Panc1 (cell line): ENCODE measurements around the gene PPP1R16B. TPM values are rescaled to one million over a fixed set of nuclear protein-coding genes. Genes with fewer than 3 reads are reported as not detected.

Experiments
- ATAC-seq: fragments of 200-7000 bp; cut with Tn5 transposase; 2 replicates; pipeline ENCODE4 v1.9.1; 2020; ENCODE audit warnings: mild to moderate bottlenecking, moderate library complexity
- BruUV-seq: library from RNA; stranded (reverse); fragments of 400-500 nt; replicated peaks from 2 replicates; lab custom pipeline; 2021; lab: Mats Ljungman, UMichigan
- CTCF ChIA-PET: fragments of 300-600 bp; sonication (Branson Sonifier 250); formaldehyde crosslinking; loops from one replicate; lab custom pipeline; 2022; ENCODE audit warnings: antibody characterized with exemption; lab: Charles Lee
- POLR2A ChIA-PET: fragments of 300-600 bp; sonication (Branson Sonifier 250); formaldehyde crosslinking; loops from one replicate; lab custom pipeline; 2022; ENCODE audit warnings: antibody characterized with exemption; lab: Charles Lee
- DNase-seq: peaks from one replicate; pipeline ENCODE4 v3.0.0-alpha.2; 2010; ENCODE audit warnings: low read depth, low spot score
- H3K27ac ChIP-seq: 2 replicates; pipeline ENCODE4 v1.5.1; 2011; ENCODE audit warnings: mild to moderate bottlenecking, low read length, inconsistent platforms
- H3K27me3 ChIP-seq: fragments of 200-500 bp; sonication (Bioruptor generic); 2 replicates; pipeline ENCODE4 v1.6.0; 2014; ENCODE audit warnings: low read length, inconsistent platforms; ENCODE audit not compliant: control insufficient read depth, insufficient read depth
- H3K36me3 ChIP-seq: fragments of 200-500 bp; sonication (Bioruptor generic); 2 replicates; pipeline ENCODE4 v1.5.1; 2014; ENCODE audit warnings: inconsistent platforms, mild to moderate bottlenecking, low read length, moderate library complexity; ENCODE audit not compliant: control insufficient read depth, insufficient read depth
- H3K4me1 ChIP-seq: 2 replicates; pipeline ENCODE4 v1.5.1; 2011; ENCODE audit warnings: inconsistent platforms, mild to moderate bottlenecking, low read length, moderate library complexity; ENCODE audit not compliant: control insufficient read depth, insufficient read depth
- H3K4me3 ChIP-seq, 2 experiments: 2 replicates each; pipeline ENCODE4 v1.5.1; 2011 to 2012; ENCODE audit warnings: low read depth in 2 of 2, low read length in 2 of 2, mild to moderate bottlenecking in 2 of 2, inconsistent platforms in 1 of 2, moderate library complexity in 1 of 2
- H3K9me3 ChIP-seq: fragments of 200-500 bp; sonication (Bioruptor generic); 2 replicates; pipeline ENCODE4 v1.5.1; 2014; ENCODE audit warnings: low read depth, mild to moderate bottlenecking, inconsistent platforms, low read length, moderate library complexity; ENCODE audit not compliant: control insufficient read depth, insufficient read depth
- POLR2AphosphoS5 ChIP-seq: IDR thresholded peaks from 2 replicates; pipeline ENCODE4 v1.6.1; 2012; ENCODE audit warnings: mild to moderate bottlenecking, low read depth, low read length, moderate library complexity
- SIN3A ChIP-seq: IDR thresholded peaks from 2 replicates; pipeline ENCODE4 v1.6.1; 2012; ENCODE audit warnings: low read depth, mild to moderate bottlenecking, low read length, moderate library complexity, borderline replicate concordance; ENCODE audit not compliant: insufficient read depth
- TCF7L2 ChIP-seq: IDR thresholded peaks from 2 replicates; pipeline ENCODE4 v1.6.1; 2011; ENCODE audit warnings: mild to moderate bottlenecking, low read depth, low read length, inconsistent platforms
- in situ Hi-C: cut with HindIII; loops from 2 replicates; pipeline ENCODE4 v1.10.0; 2016; ENCODE audit warnings: low sequenced_read_pairs, low pct_unique_long_range_greater_than_20kb
- intact Hi-C: fragments of 100-400 bp; cut with micrococcal nuclease; formaldehyde crosslinking; loops from one replicate; pipeline ENCODE4 v1.10.0; 2022; ENCODE audit not compliant: unreplicated experiment
- total RNA-seq: library from RNA; stranded (reverse); gene quantifications from one replicate; pipeline ENCODE4 v1.2.1, GENCODE V29; 2021; ENCODE audit not compliant: unreplicated experiment
- TF ChIP-seq, protein P1 (sequence below), 2 experiments: IDR thresholded peaks; 2 replicates each; pipeline ENCODE4 v1.6.1; 2011 to 2012; ENCODE audit warnings: low read depth in 2 of 2, control low read depth in 1 of 2, low read length in 1 of 2, mild to moderate bottlenecking in 1 of 2, moderate library complexity in 1 of 2; ENCODE audit not compliant: insufficient read depth in 1 of 2
- TF ChIP-seq, protein P2 (sequence below): fragments of 450-650 bp; IDR thresholded peaks from 2 replicates; pipeline ENCODE4 v1.5.1; 2017; ENCODE audit warnings: mild to moderate bottlenecking

Gene PPP1R16B
- total RNA-seq, 1 experiment from 2014 or later: 0.92 TPM

- no peak for DNase-seq
- ATAC-seq: no peak
- H3K36me3 ChIP-seq: no peaks in the 10 kb centered on the region
- no TSS peak for BruUV-seq
- H3K27me3 ChIP-seq: peaks cover 13% of the 10 kb centered on the region
- TF ChIP-seq, protein P1, sequence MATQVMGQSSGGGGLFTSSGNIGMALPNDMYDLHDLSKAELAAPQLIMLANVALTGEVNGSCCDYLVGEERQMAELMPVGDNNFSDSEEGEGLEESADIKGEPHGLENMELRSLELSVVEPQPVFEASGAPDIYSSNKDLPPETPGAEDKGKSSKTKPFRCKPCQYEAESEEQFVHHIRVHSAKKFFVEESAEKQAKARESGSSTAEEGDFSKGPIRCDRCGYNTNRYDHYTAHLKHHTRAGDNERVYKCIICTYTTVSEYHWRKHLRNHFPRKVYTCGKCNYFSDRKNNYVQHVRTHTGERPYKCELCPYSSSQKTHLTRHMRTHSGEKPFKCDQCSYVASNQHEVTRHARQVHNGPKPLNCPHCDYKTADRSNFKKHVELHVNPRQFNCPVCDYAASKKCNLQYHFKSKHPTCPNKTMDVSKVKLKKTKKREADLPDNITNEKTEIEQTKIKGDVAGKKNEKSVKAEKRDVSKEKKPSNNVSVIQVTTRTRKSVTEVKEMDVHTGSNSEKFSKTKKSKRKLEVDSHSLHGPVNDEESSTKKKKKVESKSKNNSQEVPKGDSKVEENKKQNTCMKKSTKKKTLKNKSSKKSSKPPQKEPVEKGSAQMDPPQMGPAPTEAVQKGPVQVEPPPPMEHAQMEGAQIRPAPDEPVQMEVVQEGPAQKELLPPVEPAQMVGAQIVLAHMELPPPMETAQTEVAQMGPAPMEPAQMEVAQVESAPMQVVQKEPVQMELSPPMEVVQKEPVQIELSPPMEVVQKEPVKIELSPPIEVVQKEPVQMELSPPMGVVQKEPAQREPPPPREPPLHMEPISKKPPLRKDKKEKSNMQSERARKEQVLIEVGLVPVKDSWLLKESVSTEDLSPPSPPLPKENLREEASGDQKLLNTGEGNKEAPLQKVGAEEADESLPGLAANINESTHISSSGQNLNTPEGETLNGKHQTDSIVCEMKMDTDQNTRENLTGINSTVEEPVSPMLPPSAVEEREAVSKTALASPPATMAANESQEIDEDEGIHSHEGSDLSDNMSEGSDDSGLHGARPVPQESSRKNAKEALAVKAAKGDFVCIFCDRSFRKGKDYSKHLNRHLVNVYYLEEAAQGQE (IDR thresholded peaks at IDR 0.05; ENCODE audit: insufficient read depth in 1 of 2, low read depth in 2 of 2, low read length in 1 of 2): no peak
- TF ChIP-seq TCF7L2: no peak
- TF ChIP-seq, protein P2, sequence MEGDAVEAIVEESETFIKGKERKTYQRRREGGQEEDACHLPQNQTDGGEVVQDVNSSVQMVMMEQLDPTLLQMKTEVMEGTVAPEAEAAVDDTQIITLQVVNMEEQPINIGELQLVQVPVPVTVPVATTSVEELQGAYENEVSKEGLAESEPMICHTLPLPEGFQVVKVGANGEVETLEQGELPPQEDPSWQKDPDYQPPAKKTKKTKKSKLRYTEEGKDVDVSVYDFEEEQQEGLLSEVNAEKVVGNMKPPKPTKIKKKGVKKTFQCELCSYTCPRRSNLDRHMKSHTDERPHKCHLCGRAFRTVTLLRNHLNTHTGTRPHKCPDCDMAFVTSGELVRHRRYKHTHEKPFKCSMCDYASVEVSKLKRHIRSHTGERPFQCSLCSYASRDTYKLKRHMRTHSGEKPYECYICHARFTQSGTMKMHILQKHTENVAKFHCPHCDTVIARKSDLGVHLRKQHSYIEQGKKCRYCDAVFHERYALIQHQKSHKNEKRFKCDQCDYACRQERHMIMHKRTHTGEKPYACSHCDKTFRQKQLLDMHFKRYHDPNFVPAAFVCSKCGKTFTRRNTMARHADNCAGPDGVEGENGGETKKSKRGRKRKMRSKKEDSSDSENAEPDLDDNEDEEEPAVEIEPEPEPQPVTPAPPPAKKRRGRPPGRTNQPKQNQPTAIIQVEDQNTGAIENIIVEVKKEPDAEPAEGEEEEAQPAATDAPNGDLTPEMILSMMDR: no peak
- TF ChIP-seq SIN3A: no peak
- no peak for TF ChIP-seq POLR2AphosphoS5
- intact Hi-C loops (no loop called here), in situ Hi-C loops (no loop called here)
- no peak overlapping the region for H3K4me3 ChIP-seq
- POLR2A ChIA-PET: no interaction called here
- no peak overlapping the region for H3K27ac ChIP-seq
- no peaks in the 10 kb centered on the region for H3K4me1 ChIP-seq
- CTCF ChIA-PET: no interaction called here
- no peaks in the 10 kb centered on the region for H3K9me3 ChIP-seq
These were observed 36.5 kb downstream of the PPP1R16B start for GRCh38 chr20:38842026-38842425.

- no peak for TF ChIP-seq TCF7L2
- TF ChIP-seq, protein P2: no peak
- TF ChIP-seq, protein P1 (IDR thresholded peaks at IDR 0.05; ENCODE audit: insufficient read depth in 1 of 2, low read depth in 2 of 2, low read length in 1 of 2): no peak
- TF ChIP-seq POLR2AphosphoS5: no peak
- no peak for TF ChIP-seq SIN3A
- Histone ChIP-seq H3K4me1 (no peaks in the 10 kb centered on the region), H3K27ac (no peak overlapping the region), H3K27me3 (peaks cover 14% of the 10 kb centered on the region), H3K9me3 (no peaks in the 10 kb centered on the region), H3K4me3 (no peak overlapping the region), H3K36me3 (no peaks in the 10 kb centered on the region)
- ChIA-PET CTCF (no interaction called here), POLR2A (no interaction called here)
- ATAC-seq (no peak), DNase-seq (no peak)
- in situ Hi-C loops (no loop called here), intact Hi-C loops (no loop called here)
- no TSS peak for BruUV-seq
These were observed 37.1 kb downstream of the PPP1R16B start for GRCh38 chr20:38842558-38842981.
